ENCODE results near the gene TPST1. TPM values are rescaled to one million over a fixed set of nuclear protein-coding genes. Genes with fewer than 3 reads are reported as not detected.

The TPST1 gene
- total RNA-seq, 4 donors from 2014 or later: 5.4 to 58.6 (median 12.5) TPM

GRCh38 chr7:66306243-66306642 is 101.1 kb downstream of the TPST1 start:
- H3K9me3 ChIP-seq: no peaks in the 10 kb centered on the region
- H3K4me3 ChIP-seq: no peak overlapping the region
- TF ChIP-seq POLR2A (IDR thresholded peaks at IDR 0.05) (no peak), CTCF (IDR thresholded peaks at IDR 0.05) (no peak)
- H3K4me1 ChIP-seq: no peaks in the 10 kb centered on the region
- no peaks in the 10 kb centered on the region for H3K27me3 ChIP-seq
- no peaks in the 10 kb centered on the region for H3K36me3 ChIP-seq
- H3K27ac ChIP-seq: no peak overlapping the region
- no peak for DNase-seq

GRCh38 chr7:66307591-66308215 is 102.6 kb downstream of the TPST1 start:
- Histone ChIP-seq H3K4me1 (no peaks in the 10 kb centered on the region), H3K27me3 (no peaks in the 10 kb centered on the region), H3K9me3 (no peaks in the 10 kb centered on the region), H3K27ac (no peak overlapping the region), H3K4me3 (no peak overlapping the region), H3K36me3 (no peaks in the 10 kb centered on the region)
- no peak for DNase-seq
- TF ChIP-seq CTCF (IDR thresholded peaks at IDR 0.05) (no peak), POLR2A (IDR thresholded peaks at IDR 0.05) (no peak)

DNA sequence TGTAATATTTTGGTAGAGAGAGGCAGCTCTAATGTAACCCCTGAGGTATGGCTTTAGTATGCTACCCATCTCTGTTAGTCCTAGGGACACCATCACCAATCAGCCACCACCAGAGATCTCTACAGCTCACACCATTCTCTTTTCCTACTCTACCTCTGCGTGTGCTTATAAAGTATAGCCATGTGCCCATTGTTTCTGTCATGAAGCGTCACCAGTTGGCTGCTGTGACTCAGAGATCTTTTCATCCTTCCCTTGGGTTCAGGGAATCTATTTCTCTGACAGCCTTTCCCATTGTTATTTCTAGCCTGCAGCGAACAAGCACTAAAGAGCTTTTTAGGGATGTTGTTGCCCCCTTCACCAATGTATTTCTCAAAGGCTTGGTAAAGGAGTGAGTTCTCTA is 103.3 kb downstream of the TPST1 start:
- no peak overlapping the region for H3K4me3 ChIP-seq
- DNase-seq: no peak
- no peak overlapping the region for H3K27ac ChIP-seq
- H3K36me3 ChIP-seq: no peaks in the 10 kb centered on the region
- no peaks in the 10 kb centered on the region for H3K9me3 ChIP-seq
- H3K4me1 ChIP-seq: no peaks in the 10 kb centered on the region
- TF ChIP-seq POLR2A (IDR thresholded peaks at IDR 0.05) (no peak), CTCF (IDR thresholded peaks at IDR 0.05) (no peak)
- no peaks in the 10 kb centered on the region for H3K27me3 ChIP-seq

GRCh38 chr7:66310620-66311019 is 105.5 kb downstream of the TPST1 start:
- Histone ChIP-seq H3K9me3 (no peaks in the 10 kb centered on the region), H3K4me1 (no peaks in the 10 kb centered on the region), H3K27ac (no peak overlapping the region), H3K4me3 (no peak overlapping the region), H3K27me3 (no peaks in the 10 kb centered on the region), H3K36me3 (no peaks in the 10 kb centered on the region)
- no peak for TF ChIP-seq CTCF (IDR thresholded peaks at IDR 0.05)
- TF ChIP-seq POLR2A (IDR thresholded peaks at IDR 0.05): no peak
- DNase-seq: no peak

DNA sequence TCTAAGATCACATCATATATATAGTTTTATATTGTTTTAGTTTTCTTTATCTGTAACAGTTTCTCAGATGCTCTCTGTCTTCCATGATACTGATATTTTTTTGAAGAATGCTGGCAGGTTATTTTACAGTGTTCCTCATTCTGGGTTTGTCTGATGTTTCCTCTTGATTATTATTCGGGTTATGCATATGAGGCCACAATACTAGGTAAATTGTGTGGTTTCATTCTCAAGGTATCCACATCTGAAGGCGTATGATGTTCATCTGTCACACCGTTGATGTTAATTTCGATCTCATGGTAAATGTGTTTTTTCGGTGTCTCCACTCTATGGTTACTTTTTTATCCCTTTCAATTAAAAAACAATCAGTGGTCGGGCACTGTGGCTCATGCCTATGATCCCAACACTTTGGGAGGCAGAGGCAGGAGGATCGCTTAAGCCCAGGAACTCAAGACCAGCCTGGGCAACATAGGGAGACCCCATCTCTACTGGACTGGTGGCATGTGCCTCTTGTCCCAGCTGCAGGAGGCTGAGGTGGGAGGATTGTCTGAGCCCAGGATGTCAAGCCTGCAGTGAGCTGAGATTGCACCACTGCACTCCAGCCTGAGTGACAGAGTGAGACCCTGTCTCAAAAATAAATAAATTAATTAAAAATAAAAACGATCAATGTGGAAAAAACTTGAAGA is 108.9 kb downstream of the TPST1 start:
- H3K9me3 ChIP-seq: no peaks in the 10 kb centered on the region

More for the DNA sequence above, 108.9 kb downstream of the TPST1 start:
- Histone ChIP-seq H3K27ac (no peak overlapping the region), H3K27me3 (no peaks in the 10 kb centered on the region), H3K36me3 (no peaks in the 10 kb centered on the region), H3K4me1 (no peaks in the 10 kb centered on the region), H3K4me3 (no peak overlapping the region)
- no peak for TF ChIP-seq POLR2A (IDR thresholded peaks at IDR 0.05)
- no peak for TF ChIP-seq CTCF (IDR thresholded peaks at IDR 0.05)
- no peak for DNase-seq

Data from Peyer's patch (tissue), 4 donors.